ENCODE measurements around the gene GLT8D2. TPM values are rescaled to one million over a fixed set of nuclear protein-coding genes. Genes with fewer than 3 reads are reported as not detected.

Gene GLT8D2, protein sequence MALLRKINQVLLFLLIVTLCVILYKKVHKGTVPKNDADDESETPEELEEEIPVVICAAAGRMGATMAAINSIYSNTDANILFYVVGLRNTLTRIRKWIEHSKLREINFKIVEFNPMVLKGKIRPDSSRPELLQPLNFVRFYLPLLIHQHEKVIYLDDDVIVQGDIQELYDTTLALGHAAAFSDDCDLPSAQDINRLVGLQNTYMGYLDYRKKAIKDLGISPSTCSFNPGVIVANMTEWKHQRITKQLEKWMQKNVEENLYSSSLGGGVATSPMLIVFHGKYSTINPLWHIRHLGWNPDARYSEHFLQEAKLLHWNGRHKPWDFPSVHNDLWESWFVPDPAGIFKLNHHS
- total RNA-seq (2022): 0.79 and 2.0 TPM in 2 replicates
- Bru-seq, nascent RNA: percentile 29 among the genes with signal in this experiment
- BruChase-seq, experiment 1, labeled RNA remaining after a 6-hour chase: percentile 40 among the genes with signal in this experiment
- BruChase-seq, experiment 2, labeled RNA remaining after a 2-hour chase: percentile 38 among the genes with signal in this experiment
- long read RNA-seq, transcript GLT8D2-201 (11 exons, 1,880 nt): major isoform, 5 of 12 reads
- long read RNA-seq, partial matches to known transcripts: 3 of 12 reads
- long read RNA-seq, other reads (novel, unspliced or antisense): 4 of 12 reads

DNA sequence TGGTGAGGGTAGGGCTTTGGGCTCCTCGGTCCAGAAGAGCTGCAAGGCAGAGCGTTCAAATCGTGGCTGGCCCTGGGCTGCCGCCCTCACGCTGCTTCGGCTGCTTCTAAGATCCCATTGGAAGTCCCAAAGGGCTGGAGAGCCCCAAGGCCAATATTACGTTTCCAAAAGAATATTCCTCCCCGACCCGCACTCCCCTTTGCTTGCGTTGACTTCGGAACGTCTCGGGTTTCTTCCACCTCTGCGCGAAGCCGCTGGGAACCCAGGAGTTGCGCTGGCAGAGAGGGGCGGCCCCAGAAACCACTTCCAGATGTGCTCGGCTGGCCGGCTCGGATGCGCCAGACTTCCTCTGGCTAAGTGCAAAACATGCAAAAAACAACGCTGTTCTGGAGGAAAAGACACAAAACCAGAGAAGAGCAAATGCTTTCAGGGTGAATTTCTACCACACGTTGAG, at the start of gene GLT8D2:
Gene GLT8D2, minus strand, starts transcription at position 285 of the 454 bp plus-strand sequence. CDS start 30,539 bp downstream, outside the sequence.
- Mint-ChIP-seq H3K36me3 (ENCODE audit: insufficient read depth, unreplicated experiment) (no peaks in the 10 kb centered on the region), H3K9me3 (ENCODE audit: unreplicated experiment) (no peaks in the 10 kb centered on the region), H3K27ac (ENCODE audit: low read depth, unreplicated experiment) (no peak within 1 kb of the TSS), H3K27me3 (ENCODE audit: insufficient read depth, unreplicated experiment) (no peaks in the 10 kb centered on the region), H3K4me3 (ENCODE audit: unreplicated experiment) (peak within 1 kb of the TSS; percentile 68), H3K4me1 (ENCODE audit: insufficient read depth, unreplicated experiment) (peaks cover 18% of the 10 kb centered on the region)
- ChIA-PET POLR2A (interaction anchor here (0.8 to 2.9 kb wide), 6 partner anchors 8 to 1186 kb away, joined by 3 to 16 read pairs (median 4); partner anchors contain the start of genes APPL2, HCFC2 and TDG), CTCF (no interaction called here)
- BruUV-seq (replicated peaks): no TSS peak
- intact Hi-C loops (cut with micrococcal nuclease): no loop called here
- peak; percentile 52 for DNase-seq (ENCODE audit: unreplicated experiment)
- TF ChIP-seq CTCF (IDR thresholded peaks at IDR 0.05; ENCODE audit: unreplicated experiment): no peak

DNA sequence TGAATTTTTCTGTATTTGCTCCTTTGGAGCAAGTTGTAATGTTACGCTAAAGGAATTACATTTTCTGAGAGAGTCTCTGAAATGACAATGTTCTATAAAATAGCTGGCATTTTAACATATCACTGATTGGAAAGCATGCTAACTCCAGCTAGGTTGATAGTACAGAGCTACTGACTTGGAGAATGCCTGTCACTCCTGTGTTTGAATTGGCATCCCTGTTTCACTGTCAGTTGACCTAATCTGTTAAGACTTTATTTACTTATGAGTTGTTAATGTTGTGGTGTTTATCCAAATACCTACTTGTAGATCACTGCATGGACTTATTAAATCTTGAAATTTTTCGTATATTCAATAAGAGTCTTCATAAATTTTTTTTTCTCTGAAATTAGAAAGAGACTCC, 48.0 kb upstream of the GLT8D2 start:
- no TSS peak for BruUV-seq (replicated peaks)
- Mint-ChIP-seq H3K4me1 (ENCODE audit: insufficient read depth, unreplicated experiment) (no peaks in the 10 kb centered on the region), H3K36me3 (ENCODE audit: insufficient read depth, unreplicated experiment) (peaks cover 80% of the 10 kb centered on the region), H3K9me3 (ENCODE audit: unreplicated experiment) (no peaks in the 10 kb centered on the region), H3K27ac (ENCODE audit: low read depth, unreplicated experiment) (no peak overlapping the region), H3K27me3 (ENCODE audit: insufficient read depth, unreplicated experiment) (no peaks in the 10 kb centered on the region), H3K4me3 (ENCODE audit: unreplicated experiment) (no peak overlapping the region)
- POLR2A ChIA-PET: no interaction called here
- CTCF ChIA-PET: interaction anchor here (0.7 to 7.0 kb wide), 3 partner anchors 9 to 146 kb away, joined by 3 to 82 read pairs (median 4); no protein-coding TSS in a partner anchor
- intact Hi-C loops (cut with micrococcal nuclease): no loop called here
- DNase-seq (ENCODE audit: unreplicated experiment): no peak
- TF ChIP-seq CTCF (IDR thresholded peaks at IDR 0.05; ENCODE audit: unreplicated experiment): no peak

DNA sequence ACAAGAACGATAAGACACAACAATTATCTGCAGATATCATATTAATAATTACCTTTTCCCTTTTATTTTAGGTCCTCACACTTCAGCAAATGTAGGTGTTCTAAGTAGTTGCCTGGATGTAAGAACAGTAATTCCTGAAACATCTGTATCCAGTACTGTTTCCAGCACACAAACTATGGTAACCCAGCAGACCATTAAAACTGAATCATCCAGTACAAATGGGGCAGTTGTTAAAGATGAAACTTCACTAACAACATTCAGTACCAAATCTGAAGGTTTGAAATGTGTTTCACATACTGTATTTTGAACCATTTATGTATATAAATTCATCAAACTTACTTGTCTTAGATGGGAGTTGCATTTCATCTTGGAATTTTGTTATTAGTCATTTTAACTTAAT, 45.3 kb upstream of the GLT8D2 start:
- Mint-ChIP-seq H3K36me3 (ENCODE audit: insufficient read depth, unreplicated experiment) (peaks cover 71% of the 10 kb centered on the region), H3K27ac (ENCODE audit: low read depth, unreplicated experiment) (no peak overlapping the region), H3K4me3 (ENCODE audit: unreplicated experiment) (no peak overlapping the region), H3K27me3 (ENCODE audit: insufficient read depth, unreplicated experiment) (no peaks in the 10 kb centered on the region), H3K9me3 (ENCODE audit: unreplicated experiment) (no peaks in the 10 kb centered on the region), H3K4me1 (ENCODE audit: insufficient read depth, unreplicated experiment) (no peaks in the 10 kb centered on the region)
- DNase-seq (ENCODE audit: unreplicated experiment): no peak
- no TSS peak for BruUV-seq (replicated peaks)
- no peak for TF ChIP-seq CTCF (IDR thresholded peaks at IDR 0.05; ENCODE audit: unreplicated experiment)
- intact Hi-C loops (cut with micrococcal nuclease): no loop called here
- ChIA-PET CTCF (interaction anchor here (7.0 kb wide), 1 partner anchor 14 kb away, joined by 82 read pairs; no protein-coding TSS in a partner anchor), POLR2A (no interaction called here)

GRCh38 chr12:104094284-104094683, 44.3 kb upstream of the GLT8D2 start:
- ChIA-PET CTCF (interaction anchor here (1.0 kb wide), 1 partner anchor 15 kb away, joined by 4 read pairs; no protein-coding TSS in a partner anchor), POLR2A (no interaction called here)
- no peak for TF ChIP-seq CTCF (IDR thresholded peaks at IDR 0.05; ENCODE audit: unreplicated experiment)
- Mint-ChIP-seq H3K27ac (ENCODE audit: low read depth, unreplicated experiment) (no peak overlapping the region), H3K27me3 (ENCODE audit: insufficient read depth, unreplicated experiment) (no peaks in the 10 kb centered on the region), H3K9me3 (ENCODE audit: unreplicated experiment) (no peaks in the 10 kb centered on the region), H3K4me3 (ENCODE audit: unreplicated experiment) (no peak overlapping the region), H3K4me1 (ENCODE audit: insufficient read depth, unreplicated experiment) (no peaks in the 10 kb centered on the region), H3K36me3 (ENCODE audit: insufficient read depth, unreplicated experiment) (peaks cover 70% of the 10 kb centered on the region)
- intact Hi-C loops (cut with micrococcal nuclease): no loop called here
- BruUV-seq (replicated peaks): no TSS peak
- no peak for DNase-seq (ENCODE audit: unreplicated experiment)

Measured in MCF 10A (cell line).